GM19025 (cell line): Measurements from ENCODE around the gene DPYD.

Source experiments
- ATAC-seq: cut with Tn5 transposase; IDR thresholded peaks from one replicate; pipeline ENCODE4 v1.9.1; 2021; ENCODE audit warnings: mild to moderate bottlenecking, low read depth, moderate library complexity; ENCODE audit not compliant: unreplicated experiment

Gene DPYD

DNA sequence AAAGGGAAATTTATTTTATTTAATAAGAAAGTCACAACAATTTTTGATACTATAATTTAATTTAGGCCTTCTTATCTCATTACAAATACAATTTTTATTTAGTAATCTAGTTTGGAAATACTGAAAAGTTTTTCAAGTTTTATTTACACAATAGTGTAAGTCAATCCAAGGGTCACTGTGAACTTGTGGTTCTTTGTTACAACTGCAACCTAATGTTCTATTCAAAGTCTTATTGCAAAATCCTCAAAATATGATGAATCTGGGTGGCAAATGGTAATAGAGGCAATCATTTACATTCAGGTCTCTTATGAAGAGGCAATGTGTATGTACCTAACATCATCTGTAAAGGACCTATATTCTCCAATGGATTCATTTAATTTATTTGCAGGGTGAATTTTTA is 421.2 kb downstream of the DPYD start:
- no peak for ATAC-seq

- peak; percentile 53 for ATAC-seq
These were observed 431.0 kb downstream of the DPYD start for GRCh38 chr1:97489834-97490233.

DNA sequence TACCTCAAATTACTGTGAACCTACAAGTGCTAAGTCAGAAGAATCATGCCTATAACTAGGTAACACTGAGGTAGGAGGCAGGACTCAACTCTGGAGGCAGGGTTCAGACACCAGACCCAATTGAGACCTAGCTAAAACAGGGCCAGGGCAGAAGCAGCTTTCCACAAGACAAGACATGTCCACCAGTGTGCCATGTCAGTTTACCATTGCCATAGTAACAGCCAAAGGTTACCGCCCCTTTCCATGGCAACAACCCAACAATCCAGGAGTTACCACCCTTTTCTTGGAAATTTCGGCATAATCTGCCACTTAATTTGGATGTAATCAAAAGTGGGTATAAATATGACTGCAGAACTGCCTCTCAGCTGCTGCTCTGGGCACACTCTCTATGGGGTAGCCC is 432.3 kb downstream of the DPYD start:
- ATAC-seq: no peak

GRCh38 chr1:97482022-97482421 is 438.8 kb downstream of the DPYD start:
- no peak for ATAC-seq

DNA sequence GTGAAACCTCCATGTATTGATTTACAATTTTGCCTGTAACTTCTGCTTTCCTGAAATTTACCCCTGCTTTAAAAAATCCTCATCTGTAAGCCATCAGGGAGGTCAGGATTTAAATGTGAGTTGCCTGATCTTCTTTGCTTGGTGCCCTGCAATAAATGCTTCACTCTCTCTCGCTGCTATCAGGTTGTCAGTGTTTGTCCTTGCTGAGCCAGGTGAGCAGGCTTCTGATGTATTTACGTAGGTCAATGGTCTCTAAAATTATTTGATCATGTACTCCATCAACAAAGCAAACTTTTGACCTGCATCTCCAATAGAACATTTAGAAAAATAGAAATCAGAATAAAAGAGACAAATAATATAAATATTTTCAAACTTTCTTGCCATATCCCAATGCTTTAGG is 453.4 kb downstream of the DPYD start:
- no peak for ATAC-seq

DNA sequence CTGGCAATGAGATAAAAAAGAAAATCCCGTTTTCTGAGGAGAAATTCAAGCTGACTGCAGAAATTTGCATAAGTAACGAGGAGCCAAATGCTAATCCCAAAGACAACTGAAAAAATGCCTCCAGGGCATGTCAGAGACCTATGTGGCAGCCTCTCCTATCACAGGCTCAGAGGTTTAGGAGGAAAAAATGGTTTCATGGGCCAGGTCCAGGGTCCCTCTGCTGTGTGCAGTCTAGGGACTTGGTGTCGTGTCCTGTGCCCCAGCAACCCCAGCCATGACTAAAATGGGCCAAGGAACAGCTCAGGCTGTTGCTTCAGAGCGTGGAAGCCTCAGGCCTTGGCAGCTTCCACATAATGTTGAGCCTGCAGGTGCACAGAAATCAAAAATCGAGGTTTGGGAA is 456.5 kb downstream of the DPYD start:
- no peak for ATAC-seq

- ATAC-seq: peak; percentile 89
These were observed 459.1 kb downstream of the DPYD start for GRCh38 chr1:97461782-97462181.

- no peak for ATAC-seq
These were observed 463.3 kb downstream of the DPYD start for GRCh38 chr1:97457446-97458089.

DNA sequence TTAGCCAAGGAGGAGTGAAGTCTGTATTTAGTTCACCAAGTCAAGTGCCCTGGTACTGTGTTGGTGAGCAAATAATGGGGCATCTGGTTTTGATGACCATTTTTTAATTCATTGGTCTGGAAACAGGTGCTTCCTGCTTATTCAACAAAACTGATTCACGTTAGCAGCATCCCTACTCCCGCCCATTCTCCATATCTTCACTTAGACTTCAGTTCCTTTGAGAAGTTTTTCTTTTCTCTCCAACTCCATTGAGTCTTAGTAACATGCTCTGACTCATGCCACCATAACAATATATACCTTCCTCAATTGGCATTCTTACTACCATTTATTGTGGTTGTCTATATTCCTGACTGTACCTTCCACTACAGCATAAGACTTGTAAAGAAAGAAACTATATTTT is 468.9 kb downstream of the DPYD start:
- ATAC-seq: no peak

DNA sequence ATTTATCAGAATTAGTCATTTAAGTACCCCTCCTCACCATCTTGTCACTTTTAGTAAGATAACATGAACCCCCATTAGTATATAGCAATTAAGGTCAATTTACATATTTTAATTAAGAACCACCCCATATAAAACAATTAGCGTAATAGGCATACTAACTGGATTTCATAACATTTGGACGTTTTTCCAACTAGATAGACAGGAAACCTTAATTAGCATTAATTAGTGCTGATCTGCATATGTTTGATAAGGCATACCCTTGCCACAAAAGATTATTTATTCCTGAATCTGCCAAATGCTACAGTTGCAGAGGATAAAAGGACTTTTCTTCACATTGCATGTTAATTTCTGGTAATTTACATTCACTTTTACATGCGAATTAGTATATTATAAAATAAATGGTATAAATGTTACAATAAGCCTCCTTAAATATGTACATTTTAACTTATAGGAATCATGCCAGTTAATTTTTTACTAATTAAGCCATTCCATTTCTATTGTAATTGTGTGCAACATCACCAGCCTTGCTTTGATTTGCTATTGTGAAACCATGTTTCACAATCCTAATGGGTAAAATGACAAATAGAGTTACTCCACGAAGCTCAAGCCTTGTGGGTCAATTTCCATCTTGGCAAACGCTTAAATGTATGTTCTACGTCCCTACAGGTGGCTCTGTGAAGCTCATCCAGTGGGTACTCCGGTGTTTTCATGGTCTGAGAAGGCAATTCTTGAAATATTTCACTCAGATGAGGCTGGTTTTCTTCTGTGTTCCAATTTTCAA is 469.6 kb downstream of the DPYD start:
- ATAC-seq: no peak

DNA sequence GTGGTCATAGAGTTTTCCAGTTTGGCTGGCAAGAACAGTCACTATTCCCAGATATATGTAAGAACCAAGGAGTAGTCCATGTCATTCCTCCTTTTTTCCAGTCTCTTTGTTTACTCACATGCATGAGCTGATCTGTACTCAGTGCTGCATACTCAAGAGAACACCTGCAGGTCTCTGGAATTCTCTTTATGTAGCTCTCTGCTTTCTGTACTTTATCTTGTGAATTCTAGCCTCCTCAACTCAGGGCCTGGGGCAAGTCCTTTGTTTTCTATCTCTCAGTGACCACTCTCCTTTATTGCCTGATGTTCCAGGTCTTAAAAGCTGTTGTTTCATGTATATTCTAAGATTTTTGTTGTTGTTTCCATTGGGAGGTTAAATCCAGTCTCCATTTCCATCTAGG is 478.9 kb downstream of the DPYD start:
- no peak for ATAC-seq

- ATAC-seq: no peak
These were observed 487.0 kb downstream of the DPYD start for GRCh38 chr1:97433824-97434177.

- ATAC-seq: no peak
These were observed 487.6 kb downstream of the DPYD start for GRCh38 chr1:97433094-97433823.

- no peak for ATAC-seq
These were observed 493.5 kb downstream of the DPYD start for GRCh38 chr1:97427371-97427770.

DNA sequence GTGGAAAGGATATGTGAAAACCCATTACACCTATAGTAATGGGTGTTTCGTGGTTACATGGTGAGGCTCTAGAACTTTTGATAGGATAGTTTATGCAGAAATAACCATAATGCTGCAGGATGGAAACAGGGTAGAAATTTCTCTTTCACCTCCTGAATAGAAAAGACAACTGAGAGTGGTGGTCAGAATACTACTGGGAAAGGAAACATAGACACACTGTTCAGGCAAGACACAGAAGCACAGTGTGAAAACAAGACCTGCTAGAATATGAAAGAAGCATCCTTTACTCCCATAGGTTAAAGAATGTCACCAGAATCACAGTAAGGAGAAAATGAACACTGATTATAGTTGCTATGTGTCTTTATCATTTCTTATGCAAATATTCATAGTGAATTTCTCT is 496.6 kb downstream of the DPYD start:
- peak; percentile 56 for ATAC-seq

GRCh38 chr1:97423403-97423802 is 497.4 kb downstream of the DPYD start:
- no peak for ATAC-seq

DNA sequence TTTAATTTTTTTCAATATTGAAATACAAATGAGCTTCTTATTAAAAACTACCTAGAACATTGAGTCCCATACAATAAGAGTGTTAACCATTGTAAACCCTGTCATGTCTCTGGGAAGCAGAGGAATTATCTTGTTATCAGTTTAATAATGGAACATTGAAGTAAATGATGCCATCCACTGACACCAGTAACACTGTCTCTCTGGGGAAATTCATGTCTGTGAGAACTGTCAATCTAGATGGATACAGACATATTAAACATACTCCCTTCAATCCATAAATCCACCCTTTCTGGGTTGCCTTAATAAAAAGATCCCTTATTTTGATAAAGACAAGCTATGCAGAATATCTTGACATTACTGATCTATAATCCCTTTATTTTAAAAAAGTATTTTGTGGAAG is 503.2 kb downstream of the DPYD start:
- no peak for ATAC-seq

DNA sequence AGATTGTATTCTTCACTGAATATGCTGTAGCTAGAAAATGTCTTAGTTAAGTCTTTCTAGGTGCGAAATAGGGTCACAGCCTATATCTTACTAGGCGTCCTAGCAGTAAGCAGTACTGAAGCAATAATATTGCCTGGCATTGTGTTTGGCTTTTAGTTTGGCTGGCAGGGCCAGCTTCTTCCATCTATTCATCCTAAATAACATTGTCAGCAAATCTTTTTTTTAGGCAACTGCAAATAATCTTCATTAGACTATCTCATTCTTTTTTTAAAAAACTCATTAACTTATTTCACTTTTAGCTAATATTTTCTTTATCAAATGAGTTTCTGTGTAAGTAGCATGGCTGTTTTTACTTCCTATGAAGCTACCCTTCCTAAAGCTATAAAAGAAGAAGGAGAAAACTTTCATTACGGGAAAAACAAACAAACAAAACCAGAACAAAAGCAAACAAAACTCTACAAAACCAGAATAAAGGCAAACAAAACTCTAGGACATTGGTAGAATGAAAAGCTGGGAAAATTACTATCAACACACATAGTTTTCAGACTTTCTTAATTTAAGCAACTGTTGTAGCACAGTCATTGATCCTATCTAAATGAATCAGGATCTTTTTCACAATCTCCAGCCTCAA is 506.0 kb downstream of the DPYD start:
- ATAC-seq: no peak

DNA sequence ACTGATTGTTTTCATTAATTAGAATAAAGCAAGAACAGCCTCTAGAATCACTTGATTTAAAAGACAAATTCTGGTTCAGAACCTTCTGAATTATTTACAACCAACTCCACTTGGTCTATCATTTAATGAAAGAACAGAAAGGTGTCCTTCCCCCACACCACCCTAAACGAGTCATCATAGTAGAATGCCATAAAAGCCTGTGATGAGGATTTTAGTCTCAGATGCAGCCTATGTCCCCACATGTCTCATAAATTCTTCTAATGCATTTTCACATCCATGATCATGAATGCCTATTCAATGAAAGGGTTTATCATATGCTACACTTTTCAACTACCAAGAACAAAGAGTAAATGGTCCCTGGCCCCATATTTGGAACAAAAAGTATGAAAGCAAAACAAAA is 508.1 kb downstream of the DPYD start:
- no peak for ATAC-seq

GRCh38 chr1:97412166-97412565 is 508.7 kb downstream of the DPYD start:
- ATAC-seq: no peak

DNA sequence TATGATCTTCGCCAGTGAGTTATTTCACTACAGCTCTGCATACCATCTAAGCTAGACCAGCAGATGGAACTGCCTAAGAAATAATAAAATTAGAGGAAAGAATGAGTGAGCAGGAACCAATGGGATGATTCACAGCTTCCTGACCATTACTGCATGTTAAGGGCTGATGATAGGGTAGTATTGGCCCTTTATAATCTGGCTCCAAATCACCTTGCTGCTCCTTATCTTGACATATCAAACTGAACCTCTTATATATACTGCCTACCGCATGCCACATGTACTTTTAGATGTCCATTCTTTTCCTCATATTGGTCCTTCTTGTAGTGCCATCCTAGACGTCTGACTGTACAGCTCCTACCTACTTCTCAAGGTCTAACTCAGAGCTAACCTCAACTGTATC is 524.4 kb downstream of the DPYD start:
- ATAC-seq: no peak
